ENCODE results near the gene RALGPS1. TPM values are rescaled to one million over a fixed set of nuclear protein-coding genes. Genes with fewer than 3 reads are reported as not detected.

Gene RALGPS1
- total and polyA plus RNA-seq, 2 of the 8 experiments (the other 6 are each of a cell fraction or from before 2014, with no cell fraction given): 20.0 to 23.5 TPM

DNA sequence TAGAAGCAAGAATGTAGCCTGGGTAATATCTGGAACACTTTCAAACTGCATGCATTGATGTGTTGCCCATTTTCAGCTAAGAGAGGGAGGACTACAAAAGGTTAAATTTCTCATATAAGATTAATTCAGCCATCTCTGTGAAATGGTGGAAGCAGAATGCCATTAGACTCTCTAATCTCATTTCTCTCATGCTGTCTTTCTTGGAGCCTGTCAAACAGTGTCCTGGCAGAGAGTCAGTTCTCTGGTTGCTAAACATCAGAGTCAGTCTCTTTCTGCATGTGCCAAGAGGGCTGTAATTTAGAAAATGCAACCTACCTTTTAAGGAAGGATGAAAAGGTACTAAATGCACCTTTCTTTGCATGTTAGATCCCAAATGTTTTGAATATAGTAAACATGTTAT lies 349.1 kb downstream of the RALGPS1 start (continued):
- TF ChIP-seq, protein P1, sequence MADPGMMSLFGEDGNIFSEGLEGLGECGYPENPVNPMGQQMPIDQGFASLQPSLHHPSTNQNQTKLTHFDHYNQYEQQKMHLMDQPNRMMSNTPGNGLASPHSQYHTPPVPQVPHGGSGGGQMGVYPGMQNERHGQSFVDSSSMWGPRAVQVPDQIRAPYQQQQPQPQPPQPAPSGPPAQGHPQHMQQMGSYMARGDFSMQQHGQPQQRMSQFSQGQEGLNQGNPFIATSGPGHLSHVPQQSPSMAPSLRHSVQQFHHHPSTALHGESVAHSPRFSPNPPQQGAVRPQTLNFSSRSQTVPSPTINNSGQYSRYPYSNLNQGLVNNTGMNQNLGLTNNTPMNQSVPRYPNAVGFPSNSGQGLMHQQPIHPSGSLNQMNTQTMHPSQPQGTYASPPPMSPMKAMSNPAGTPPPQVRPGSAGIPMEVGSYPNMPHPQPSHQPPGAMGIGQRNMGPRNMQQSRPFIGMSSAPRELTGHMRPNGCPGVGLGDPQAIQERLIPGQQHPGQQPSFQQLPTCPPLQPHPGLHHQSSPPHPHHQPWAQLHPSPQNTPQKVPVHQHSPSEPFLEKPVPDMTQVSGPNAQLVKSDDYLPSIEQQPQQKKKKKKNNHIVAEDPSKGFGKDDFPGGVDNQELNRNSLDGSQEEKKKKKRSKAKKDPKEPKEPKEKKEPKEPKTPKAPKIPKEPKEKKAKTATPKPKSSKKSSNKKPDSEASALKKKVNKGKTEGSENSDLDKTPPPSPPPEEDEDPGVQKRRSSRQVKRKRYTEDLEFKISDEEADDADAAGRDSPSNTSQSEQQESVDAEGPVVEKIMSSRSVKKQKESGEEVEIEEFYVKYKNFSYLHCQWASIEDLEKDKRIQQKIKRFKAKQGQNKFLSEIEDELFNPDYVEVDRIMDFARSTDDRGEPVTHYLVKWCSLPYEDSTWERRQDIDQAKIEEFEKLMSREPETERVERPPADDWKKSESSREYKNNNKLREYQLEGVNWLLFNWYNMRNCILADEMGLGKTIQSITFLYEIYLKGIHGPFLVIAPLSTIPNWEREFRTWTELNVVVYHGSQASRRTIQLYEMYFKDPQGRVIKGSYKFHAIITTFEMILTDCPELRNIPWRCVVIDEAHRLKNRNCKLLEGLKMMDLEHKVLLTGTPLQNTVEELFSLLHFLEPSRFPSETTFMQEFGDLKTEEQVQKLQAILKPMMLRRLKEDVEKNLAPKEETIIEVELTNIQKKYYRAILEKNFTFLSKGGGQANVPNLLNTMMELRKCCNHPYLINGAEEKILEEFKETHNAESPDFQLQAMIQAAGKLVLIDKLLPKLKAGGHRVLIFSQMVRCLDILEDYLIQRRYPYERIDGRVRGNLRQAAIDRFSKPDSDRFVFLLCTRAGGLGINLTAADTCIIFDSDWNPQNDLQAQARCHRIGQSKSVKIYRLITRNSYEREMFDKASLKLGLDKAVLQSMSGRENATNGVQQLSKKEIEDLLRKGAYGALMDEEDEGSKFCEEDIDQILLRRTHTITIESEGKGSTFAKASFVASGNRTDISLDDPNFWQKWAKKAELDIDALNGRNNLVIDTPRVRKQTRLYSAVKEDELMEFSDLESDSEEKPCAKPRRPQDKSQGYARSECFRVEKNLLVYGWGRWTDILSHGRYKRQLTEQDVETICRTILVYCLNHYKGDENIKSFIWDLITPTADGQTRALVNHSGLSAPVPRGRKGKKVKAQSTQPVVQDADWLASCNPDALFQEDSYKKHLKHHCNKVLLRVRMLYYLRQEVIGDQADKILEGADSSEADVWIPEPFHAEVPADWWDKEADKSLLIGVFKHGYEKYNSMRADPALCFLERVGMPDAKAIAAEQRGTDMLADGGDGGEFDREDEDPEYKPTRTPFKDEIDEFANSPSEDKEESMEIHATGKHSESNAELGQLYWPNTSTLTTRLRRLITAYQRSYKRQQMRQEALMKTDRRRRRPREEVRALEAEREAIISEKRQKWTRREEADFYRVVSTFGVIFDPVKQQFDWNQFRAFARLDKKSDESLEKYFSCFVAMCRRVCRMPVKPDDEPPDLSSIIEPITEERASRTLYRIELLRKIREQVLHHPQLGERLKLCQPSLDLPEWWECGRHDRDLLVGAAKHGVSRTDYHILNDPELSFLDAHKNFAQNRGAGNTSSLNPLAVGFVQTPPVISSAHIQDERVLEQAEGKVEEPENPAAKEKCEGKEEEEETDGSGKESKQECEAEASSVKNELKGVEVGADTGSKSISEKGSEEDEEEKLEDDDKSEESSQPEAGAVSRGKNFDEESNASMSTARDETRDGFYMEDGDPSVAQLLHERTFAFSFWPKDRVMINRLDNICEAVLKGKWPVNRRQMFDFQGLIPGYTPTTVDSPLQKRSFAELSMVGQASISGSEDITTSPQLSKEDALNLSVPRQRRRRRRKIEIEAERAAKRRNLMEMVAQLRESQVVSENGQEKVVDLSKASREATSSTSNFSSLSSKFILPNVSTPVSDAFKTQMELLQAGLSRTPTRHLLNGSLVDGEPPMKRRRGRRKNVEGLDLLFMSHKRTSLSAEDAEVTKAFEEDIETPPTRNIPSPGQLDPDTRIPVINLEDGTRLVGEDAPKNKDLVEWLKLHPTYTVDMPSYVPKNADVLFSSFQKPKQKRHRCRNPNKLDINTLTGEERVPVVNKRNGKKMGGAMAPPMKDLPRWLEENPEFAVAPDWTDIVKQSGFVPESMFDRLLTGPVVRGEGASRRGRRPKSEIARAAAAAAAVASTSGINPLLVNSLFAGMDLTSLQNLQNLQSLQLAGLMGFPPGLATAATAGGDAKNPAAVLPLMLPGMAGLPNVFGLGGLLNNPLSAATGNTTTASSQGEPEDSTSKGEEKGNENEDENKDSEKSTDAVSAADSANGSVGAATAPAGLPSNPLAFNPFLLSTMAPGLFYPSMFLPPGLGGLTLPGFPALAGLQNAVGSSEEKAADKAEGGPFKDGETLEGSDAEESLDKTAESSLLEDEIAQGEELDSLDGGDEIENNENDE (IDR thresholded peaks at IDR 0.05; ENCODE audit: insufficient replicate concordance, low read length): no peak
- TF ChIP-seq, protein P2, sequence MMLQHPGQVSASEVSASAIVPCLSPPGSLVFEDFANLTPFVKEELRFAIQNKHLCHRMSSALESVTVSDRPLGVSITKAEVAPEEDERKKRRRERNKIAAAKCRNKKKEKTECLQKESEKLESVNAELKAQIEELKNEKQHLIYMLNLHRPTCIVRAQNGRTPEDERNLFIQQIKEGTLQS (IDR thresholded peaks at IDR 0.05; ENCODE audit: insufficient read depth, low read depth, low read length): no peak
- TF ChIP-seq, protein P3, sequence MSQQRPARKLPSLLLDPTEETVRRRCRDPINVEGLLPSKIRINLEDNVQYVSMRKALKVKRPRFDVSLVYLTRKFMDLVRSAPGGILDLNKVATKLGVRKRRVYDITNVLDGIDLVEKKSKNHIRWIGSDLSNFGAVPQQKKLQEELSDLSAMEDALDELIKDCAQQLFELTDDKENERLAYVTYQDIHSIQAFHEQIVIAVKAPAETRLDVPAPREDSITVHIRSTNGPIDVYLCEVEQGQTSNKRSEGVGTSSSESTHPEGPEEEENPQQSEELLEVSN (IDR thresholded peaks at IDR 0.05): no peak
- TF ChIP-seq POLR2A (IDR thresholded peaks at IDR 0.05; ENCODE audit: control extremely low read depth in 1 of 2, low read depth in 2 of 2, low read length in 2 of 2) (no peak), BCL11A (IDR thresholded peaks at IDR 0.05; ENCODE audit: low read depth in 2 of 2, low read length in 2 of 2) (no peak)

Data from H1 (cell line).